HG03103 (cell line): ENCODE results near the gene NAP1L1.

Experiments
- ATAC-seq: cut with Tn5 transposase; IDR thresholded peaks from one replicate; pipeline ENCODE4 v1.9.1; 2021; ENCODE audit warnings: low read depth; ENCODE audit not compliant: unreplicated experiment

NAP1L1 gene

DNA sequence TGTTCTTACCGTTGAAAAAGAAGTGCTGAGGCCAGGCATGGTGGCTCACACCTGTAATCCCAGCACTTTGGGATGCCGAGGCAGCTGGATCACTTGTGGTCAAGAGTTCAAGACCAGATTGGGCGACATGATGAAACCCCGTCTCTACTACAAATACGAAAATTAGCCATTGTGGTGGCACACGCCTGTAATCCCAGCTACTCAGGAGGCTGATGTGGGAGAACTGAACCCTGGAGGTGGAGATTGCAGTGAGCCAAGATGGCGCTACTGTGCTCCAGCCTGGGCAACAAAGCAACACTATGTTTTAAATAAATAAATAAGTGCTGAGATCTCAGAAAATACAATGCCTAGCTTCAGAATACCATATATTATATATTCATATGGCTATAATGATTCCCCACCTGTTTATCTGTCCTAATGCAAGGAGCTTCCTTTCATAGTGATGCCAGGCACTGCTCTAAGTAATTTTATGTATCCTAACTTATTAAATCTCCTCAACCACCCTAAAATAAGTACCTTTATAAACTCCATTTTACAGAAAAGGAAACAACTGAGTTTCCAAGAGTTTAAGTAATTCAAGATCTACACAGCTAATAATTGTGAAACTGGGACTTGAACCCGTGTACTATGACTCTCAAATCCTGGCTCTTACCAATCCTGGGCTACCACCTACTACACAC is 60.2 kb downstream of the NAP1L1 start:
- ATAC-seq, result no peak

DNA sequence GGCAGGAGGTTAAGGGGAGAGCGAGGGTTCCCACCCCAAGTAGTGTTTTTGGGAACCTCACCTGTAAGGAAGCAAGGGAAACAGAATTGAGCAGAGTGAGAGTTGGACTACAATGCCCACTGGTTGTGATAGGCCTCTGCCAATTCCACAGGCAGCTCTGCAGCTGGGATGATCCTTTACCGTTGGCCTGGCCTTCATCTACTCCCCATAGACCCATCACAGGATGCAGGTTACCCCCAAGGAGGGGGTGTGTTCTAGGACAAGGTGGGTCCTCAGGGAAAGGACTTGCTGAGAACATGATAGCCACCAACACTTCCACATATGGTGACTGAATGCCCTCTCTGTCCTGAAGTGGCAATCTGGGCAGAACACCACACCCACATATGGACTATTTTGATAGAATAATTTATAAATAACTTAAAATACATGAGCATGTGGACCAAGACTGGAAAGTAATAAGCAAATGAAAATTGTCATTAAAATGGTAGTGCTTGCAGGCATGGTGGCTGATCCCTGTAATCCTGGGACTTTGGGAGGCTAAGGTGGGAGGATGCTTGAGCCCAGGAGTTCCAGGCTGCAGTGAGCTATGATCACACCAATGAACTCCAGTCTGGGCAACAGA is 61.3 kb downstream of the NAP1L1 start:
- ATAC-seq, result no peak

DNA sequence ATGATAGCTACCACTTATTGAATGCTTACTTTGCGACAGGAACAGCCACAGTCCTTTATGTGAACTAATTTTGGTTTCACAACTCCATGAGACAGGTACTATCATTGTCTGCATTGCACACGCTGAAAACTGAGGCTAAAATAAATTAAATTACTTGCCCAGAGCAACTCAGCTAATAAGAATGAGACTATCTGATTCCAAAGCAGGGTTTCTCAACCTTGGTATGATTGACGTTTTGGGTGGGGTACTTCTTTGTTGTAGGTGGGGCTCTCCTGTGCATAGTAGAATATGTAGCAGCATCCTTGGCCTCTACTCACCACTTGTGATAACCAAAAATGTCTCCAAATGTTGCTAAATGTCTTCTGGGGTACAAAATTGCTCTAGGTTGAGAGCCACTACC is 62.0 kb downstream of the NAP1L1 start:
- ATAC-seq, result no peak

DNA sequence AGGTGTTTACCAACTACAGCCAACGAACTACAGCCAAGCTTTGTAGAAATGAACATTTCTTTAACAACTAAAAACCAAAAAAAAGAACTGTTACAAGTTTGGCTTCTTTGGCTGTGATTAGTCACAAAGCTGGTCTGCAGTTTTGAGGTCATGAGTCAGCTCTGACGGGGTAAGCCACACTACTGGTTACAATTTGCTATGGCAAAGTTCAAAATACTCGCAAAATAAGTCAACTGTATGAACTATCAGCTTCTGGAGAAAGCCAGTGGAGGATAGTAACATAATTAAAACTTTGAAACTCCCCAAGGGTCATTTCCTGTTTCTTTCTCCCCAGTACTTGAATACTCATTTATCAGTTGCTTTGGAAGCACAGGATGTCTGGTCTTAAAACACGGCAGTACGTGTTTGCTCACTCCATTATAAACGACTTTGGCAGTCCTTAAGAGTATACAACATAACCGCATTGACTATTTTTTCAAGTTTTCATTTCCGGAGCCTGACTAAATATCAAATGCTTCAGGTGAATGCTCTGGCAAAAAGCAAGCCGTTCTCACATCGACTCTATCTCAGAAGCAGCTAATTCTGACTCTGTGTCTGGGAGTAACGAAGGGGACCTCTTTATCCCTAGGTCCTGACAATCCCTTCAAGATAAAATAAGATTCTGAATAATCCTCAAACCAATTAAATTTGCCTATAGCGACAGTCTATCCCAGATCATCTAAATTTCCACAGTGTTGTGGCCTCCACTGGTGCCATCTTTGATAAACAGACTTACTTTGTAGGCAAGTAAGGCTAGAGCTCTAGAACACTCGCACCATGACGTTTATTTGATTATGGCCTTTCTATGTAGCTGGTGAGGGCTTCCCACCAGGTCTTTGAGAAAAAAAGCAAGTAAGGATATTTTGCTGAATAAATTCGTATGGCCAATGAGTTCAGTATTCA is 63.5 kb downstream of the NAP1L1 start:
- ATAC-seq, result no peak

DNA sequence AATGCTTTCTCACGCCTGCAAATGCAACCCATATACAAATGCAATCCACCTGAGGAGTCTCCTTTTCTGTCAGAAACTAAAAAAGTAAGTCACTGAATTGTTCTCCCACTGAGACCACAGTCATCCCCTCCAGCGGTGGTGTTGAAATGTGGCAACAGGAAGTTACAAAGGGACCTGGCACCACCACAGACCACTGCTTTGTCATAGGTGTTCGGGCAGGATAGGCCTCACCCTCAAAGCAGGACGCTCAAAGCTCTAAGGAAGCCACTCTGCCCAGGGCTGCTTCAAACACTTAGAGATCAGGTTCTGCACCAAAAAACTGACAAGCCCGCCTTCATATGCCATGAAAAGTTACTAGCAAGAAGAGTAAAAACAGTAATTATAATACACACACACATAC is 64.2 kb downstream of the NAP1L1 start:
- no peak for ATAC-seq

DNA sequence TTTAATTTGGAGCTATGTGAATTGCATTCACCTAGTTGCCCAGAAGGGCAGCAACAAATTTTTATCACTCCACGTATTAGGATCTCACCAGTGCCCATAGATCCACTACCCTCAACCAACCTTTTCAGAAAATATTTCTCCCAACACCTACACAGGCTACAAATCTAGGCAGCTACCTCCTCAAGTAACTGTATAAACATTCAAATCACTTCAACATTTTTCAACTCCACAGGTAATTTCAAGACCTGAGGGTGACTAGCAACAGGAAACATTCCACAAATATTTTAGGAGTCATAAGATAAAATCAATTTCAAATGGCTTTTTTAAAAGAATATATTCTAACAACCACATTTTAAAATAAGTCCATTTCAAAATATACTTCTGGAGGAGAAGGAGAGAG is 65.8 kb downstream of the NAP1L1 start:
- no peak for ATAC-seq

DNA sequence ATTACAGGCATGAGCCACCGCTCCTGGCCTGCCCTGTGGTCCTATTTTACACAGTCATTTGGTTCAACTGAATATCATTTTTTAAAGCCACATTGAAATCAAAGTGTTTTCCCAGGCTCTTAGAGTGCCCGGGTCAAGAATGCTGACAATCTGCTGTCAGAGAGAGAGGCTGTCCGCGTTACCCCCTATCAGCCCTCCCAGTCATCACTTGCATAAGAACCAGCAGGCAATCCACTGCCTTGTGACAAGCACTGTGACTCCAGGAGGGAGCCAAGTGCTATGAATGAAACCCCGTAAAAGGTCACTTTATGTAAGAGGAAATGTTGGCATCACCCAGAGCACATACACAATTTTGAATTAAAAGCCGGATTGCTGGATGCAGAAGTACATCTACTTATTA is 66.4 kb downstream of the NAP1L1 start:
- no peak for ATAC-seq

DNA sequence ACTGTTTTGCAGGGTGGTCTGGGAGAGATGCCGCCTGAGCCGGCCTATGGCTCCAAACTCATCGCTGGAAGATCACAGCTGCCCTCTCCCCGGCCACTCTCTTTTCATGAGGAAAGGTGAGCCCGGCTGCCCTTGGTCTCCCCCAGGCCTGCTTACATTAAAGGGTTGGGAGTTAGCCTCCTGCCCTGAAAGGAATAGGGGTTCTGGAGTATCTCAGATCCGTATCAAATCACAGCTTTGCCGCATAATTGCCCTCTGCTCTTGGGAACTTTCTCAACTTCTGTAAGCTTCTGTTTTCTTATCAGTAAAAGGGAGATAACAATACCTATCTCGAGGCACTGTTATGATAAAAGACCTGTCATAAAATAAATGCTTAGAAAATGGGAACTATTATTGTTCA is 70.5 kb downstream of the NAP1L1 start:
- ATAC-seq, result no peak

DNA sequence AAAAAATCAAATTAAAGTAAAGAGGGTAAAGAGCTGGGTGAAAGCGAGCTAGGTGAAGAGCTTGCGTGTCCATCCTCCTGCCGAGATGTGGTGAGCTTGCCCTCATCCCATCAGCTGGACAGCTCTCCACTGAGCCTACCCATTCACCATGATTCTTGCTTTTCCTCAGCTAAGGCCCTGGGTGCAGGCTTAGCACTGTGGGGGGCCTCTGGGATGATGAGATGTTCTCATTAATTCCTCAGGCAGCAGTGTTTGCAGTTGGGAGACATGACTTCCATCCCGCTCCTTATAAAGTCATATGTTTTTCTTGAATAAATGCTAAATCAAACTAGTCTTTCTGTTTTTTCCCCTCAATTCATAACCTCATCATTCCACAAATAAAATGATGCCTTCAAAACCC is 70.9 kb downstream of the NAP1L1 start:
- ATAC-seq, result no peak

DNA sequence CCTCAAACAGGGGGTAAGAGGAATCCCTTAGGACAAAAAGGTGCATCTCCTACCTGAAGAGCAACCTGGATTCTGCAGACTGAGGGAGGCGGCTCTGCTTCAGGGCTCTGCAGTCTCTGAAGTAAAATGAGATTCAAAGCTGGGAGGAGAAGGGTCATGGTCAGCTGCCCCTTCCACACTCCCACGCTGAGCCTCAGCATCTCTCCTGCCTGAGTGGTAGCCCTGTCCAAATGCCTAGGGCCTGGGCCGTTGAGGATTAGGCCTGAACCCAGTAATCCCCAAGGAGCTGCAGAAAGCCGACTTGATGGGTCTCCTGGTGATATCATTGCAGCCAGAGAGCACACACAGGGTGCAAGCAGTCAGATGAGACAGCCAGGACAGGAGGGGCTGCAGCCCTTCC is 71.8 kb downstream of the NAP1L1 start:
- ATAC-seq, result no peak

DNA sequence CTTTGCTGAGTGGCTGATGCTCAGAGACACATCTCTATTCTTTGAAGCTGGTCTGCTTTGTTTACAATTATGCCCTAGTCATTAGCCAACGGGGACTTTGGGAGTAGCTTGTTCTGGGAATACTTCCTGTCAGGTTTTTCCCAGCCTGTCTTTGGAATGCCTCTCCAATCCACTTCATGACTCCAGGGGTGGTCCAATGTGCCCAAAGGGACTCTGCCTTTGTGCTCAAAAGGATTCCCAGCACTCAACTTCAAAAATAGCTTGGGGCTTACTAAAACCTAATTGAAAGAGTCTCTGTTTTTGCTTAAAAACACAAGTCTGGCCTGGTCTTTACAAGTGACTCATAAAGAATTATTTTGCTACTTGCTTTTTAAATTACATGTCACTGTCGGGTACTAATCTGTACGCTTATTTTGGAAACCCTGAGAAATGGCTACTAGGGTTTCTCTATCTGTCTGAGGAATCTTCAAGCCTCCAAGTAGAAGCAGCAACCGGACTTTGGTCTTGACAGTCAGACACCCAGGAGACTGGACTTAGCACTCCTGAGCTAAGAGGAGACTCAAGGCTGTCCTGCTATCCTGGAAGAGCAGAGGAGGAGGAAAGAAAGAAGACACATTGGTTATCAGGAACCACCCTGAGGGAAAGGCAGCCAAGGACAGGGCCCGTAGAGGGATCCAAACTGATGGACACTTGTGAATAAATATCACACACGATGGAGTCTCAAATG is 73.6 kb downstream of the NAP1L1 start:
- no peak for ATAC-seq

DNA sequence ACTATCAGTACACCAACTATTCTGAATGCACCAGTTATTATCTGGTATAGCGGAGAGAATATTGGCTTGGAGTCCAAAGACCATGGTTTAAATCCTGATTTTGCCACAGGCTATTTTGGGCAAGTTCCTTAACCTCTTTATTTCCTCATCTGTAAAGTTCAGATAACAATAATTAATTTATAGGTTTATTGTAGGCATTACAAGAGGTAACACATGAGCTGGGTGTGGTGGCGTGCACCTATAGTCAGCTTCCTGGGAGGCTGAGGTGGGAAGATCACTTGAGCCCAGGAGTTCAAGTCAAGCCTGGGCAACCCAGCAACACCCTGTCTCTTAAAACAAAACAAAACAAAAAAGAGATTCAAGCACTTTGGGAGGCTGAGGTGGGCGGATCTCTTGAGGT is 76.1 kb downstream of the NAP1L1 start:
- ATAC-seq, result no peak

DNA sequence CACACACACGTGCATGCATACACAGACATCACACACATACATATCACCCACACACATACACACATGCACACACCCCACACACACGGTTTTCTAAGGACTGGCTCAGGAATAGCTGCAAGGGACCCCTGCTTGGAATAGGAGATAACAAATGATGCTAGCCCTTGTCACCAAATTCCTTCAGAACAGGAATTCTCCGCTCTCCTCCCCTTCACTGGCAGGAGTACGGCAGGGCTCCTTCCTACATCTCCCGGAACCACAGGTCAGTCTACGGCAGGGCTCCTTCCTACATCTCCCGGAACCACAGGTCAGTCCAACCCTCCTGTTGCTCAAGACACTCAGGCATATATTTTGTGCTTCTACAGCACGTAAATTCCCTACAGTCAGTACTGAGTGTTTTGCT is 76.8 kb downstream of the NAP1L1 start:
- ATAC-seq, result no peak

DNA sequence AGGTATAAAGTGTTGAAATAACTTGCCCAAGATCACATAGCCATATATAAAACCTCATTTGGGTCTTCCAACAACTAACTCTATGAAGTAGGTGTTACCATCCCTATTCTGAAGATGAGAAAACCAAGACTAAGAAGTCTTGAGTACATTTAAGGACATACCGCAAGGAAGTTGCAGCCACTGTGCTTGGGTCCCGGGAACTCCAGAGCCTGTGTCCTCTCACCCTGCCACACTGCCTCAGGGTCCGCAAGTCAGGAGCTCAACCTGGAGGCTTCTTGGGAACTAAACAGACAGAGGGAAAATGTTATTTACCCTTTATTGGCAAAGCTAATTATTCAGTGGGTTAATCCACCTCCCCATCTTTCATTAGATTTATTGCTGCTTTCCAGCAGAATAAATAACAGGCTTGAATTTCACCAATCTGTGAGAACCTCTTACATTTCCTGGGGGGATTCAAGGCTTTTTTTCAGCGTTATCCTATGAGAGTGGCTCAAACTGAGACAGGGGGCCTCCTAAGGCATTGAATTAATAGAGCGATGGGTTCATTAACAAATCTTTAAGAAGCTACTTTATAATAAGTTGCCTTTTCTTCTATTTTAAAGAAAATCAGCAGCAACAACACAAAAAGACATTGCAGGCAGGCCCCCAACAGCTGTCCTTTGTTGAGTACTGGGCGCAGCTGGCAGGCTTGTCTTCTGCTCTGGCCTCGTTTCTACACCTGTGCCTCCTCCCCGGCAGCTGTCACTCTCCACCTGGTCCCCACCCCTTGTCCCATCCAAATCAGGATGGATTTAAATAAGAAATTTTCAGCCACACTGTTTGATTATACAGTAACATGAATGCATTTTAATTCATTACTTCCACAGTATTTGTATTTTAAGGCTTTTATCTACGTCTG is 78.2 kb downstream of the NAP1L1 start:
- ATAC-seq, result no peak

DNA sequence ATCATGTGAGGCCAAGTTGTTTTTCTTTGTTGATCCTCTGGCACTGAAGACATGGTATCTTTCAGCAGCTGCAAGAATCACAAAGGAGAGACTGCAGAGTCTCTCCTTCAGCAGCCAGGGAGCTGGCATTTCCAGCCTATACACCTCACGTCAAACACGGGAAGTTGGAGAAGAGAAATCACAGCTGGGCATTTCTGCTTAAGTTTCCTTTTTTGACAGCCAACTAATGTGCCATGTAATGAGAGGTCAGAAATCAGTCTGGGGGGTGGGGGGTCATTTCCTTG is 81.2 kb downstream of the NAP1L1 start:
- ATAC-seq, result no peak

DNA sequence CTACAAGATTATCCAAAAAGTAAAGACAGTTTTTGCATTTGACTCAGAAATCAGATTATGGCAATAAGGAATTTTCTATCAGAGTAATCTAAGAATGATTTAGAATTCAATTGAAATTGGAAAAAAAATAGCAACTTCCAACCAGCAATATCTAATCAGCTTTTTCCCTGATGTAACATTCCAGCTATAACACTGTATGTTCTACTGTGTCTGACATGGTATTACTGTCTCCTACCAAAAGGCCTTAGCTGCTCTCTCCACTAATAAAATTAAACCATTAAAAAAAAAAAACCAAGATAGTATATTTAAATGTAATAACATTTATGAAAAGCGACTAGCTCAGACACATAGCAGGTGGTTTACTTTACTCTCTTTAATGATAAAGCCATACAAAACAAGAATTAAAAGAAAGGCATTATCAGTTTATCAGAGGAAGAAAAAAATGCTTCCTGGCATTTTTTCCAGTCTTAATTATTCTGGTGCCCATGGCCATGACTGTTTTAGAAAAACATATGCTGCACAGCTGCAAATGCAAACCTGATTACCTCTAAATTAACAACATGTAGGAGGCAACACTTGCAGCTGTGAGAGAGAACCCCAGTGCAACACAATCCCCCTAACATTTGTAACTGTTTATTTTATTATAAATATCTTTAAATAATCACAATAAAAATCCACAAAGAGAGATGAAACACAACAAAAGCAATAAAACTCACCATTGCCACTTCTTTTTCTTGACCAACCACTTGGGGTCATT is 81.7 kb downstream of the NAP1L1 start:
- ATAC-seq, result no peak

DNA sequence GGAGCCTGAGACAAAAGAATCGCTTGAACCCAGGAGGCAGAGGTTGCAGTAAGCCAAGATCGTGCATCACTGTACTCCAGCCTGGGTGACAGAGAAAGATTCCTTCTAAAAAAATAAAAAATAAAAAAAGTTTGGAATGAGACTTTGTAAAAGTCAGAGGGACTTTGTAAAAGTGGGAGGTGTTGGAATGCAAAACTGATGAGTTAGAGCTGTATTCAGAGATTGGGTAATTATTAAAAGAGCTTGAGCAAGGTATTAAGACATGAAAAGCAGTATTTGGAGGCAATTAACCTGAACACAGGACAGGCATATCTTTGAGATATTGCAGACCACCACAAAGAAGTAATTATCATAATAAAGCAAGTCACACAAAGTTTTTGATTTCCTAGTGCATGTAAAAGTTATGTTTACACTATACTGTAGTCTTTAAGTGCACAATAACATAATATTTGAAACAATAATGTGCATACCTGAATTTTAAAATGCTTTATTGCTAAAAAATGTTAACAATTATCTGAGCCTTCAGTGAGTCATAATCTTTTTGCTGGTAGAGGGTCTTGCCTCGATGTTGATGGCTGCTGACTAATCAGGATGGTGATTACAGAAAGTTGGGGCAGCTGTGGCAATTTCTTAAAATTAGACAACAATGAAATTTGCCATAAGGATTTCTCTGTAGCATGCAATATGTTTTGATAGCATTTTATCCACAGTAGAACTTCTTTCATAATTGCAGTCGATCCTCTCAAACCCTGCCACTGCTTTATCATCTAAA is 86.0 kb downstream of the NAP1L1 start:
- no peak for ATAC-seq

DNA sequence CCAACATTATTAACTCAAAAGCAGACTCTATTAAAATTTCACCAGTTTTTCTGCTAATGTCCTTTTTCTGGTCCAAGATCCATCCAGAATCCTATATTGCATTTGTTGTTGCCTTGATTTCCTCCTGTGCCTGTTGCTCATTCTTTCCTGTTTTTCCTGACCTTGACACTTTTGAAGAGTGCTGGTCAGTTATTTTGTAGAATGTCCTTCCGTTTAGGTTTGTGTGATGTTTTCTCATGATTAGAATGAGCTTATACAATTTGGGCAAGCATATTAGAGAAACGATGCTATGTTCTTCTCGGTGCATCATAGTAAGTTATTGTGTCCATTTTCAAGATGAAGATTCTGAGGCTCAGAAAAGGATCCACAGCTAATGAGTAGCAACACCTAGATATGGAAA is 86.8 kb downstream of the NAP1L1 start:
- ATAC-seq, result no peak
